ENCODE data around the gene PARD3B. TPM values are rescaled to one million over a fixed set of nuclear protein-coding genes. Genes with fewer than 3 reads are reported as not detected.

PARD3B gene
- total and polyA plus RNA-seq, 8 donors: 18.5 to 24.6 (median 21.1) TPM

DNA sequence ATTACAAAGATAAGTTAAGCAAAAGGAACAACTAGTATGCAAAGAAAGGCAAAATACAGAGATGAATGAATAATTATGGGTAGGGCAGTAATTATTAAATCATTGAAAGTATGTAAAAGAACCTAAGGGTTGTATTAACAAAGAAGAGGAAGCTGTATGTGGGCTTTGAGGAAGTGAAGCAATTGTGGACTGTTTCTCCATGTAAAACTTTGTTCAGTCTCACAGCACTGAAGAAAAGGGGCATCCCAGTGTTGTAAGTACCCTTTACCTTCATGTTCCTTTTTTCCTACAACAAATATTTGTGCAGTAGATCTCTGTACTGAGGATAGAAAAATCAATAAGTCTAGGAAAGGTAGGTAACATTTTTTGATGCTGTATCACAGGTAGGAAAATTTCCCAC is 748.3 kb downstream of the PARD3B start:
- Histone ChIP-seq H3K27me3 (no peaks in the 10 kb centered on the region), H3K36me3 (no peaks in the 10 kb centered on the region), H3K4me1 (no peaks in the 10 kb centered on the region), H3K27ac (peak overlapping the region in 1 of 2 donors; percentile 1), H3K9me3 (peaks cover 0 to 2% of the 10 kb centered on the region in 2 donors), H3K4me3 (no peak overlapping the region)
- intact Hi-C loops (cut with DNase I): no loop called here
- no peak for DNase-seq
- TF ChIP-seq, protein P1, sequence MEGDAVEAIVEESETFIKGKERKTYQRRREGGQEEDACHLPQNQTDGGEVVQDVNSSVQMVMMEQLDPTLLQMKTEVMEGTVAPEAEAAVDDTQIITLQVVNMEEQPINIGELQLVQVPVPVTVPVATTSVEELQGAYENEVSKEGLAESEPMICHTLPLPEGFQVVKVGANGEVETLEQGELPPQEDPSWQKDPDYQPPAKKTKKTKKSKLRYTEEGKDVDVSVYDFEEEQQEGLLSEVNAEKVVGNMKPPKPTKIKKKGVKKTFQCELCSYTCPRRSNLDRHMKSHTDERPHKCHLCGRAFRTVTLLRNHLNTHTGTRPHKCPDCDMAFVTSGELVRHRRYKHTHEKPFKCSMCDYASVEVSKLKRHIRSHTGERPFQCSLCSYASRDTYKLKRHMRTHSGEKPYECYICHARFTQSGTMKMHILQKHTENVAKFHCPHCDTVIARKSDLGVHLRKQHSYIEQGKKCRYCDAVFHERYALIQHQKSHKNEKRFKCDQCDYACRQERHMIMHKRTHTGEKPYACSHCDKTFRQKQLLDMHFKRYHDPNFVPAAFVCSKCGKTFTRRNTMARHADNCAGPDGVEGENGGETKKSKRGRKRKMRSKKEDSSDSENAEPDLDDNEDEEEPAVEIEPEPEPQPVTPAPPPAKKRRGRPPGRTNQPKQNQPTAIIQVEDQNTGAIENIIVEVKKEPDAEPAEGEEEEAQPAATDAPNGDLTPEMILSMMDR (IDR thresholded peaks at IDR 0.05): no peak
- ATAC-seq: no peak

DNA sequence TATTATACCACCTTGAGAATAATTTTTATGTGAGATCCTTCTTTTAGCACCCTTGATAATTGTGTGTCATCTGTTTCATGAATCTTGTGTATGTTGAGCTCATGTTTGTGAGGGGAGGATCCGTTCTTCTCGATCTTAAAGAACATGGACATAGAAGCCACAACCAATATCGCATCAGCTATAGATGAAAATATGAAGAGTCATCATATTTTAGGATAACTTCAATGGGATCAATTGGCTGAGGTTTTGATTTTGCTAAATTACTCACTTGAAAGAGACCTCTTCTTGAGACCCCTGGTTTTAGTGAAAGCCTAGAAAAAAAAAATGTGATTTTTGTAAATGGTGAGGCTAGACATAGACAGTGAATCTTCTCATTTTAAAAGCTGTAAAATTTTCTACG is 751.7 kb downstream of the PARD3B start:
- intact Hi-C loops (cut with DNase I): no loop called here
- DNase-seq (no peak), ATAC-seq (no peak)
- H3K9me3 ChIP-seq: peaks cover 0 to under 1% of the 10 kb centered on the region in 2 donors
- no peak overlapping the region for H3K27ac ChIP-seq
- TF ChIP-seq, protein P1 (IDR thresholded peaks at IDR 0.05): no peak
- H3K27me3 ChIP-seq: no peaks in the 10 kb centered on the region
- H3K4me1 ChIP-seq: no peaks in the 10 kb centered on the region
- no peaks in the 10 kb centered on the region for H3K36me3 ChIP-seq
- no peak overlapping the region for H3K4me3 ChIP-seq

DNA sequence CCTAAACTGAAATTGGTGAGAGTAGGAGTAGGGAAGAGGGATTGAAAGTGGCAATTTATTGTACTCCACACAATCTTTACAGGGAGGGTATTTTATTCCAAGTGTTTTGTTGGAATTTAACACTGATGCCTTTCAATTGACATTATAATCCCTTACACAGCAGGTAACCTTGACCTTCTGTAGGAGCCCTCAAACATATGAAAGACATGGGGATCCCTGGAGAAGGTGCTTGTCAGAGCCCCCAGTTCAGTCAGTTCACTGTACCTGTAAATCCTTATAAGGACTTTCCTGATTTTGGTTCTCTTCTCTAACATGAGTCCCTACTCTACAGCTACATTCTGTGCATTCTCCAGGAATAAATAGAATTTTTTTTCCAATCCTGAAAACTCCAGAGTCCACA is 752.1 kb downstream of the PARD3B start:
- intact Hi-C loops (cut with DNase I): no loop called here
- H3K36me3 ChIP-seq: no peaks in the 10 kb centered on the region
- H3K9me3 ChIP-seq: no peaks in the 10 kb centered on the region
- ATAC-seq (no peak), DNase-seq (no peak)
- H3K4me1 ChIP-seq: no peaks in the 10 kb centered on the region
- no peak overlapping the region for H3K4me3 ChIP-seq
- H3K27me3 ChIP-seq: no peaks in the 10 kb centered on the region
- H3K27ac ChIP-seq: no peak overlapping the region
- TF ChIP-seq, protein P1 (IDR thresholded peaks at IDR 0.05): no peak

DNA sequence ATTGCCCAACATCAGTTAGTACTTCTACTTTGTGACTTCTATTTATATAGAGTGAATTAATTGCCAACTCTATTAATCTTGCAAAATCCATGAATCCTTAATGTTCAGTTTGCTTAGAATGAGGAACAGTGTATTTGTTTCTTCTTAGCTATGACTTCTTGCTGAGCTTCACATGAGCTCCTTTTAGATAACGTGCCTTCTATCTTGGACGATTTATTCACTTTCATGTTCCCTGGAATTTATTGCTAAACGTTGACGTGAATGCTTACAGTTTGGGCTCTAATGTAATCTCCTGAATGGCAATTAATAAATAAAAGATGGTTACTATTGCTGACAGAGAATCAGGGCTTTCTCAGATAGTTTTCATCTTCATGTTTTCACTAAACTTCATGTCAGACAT is 752.6 kb downstream of the PARD3B start:
- Histone ChIP-seq H3K4me1 (no peaks in the 10 kb centered on the region), H3K36me3 (no peaks in the 10 kb centered on the region), H3K4me3 (no peak overlapping the region), H3K27ac (no peak overlapping the region), H3K9me3 (no peaks in the 10 kb centered on the region), H3K27me3 (no peaks in the 10 kb centered on the region)
- intact Hi-C loops (cut with DNase I): no loop called here
- no peak for ATAC-seq
- no peak for DNase-seq
- TF ChIP-seq, protein P1 (IDR thresholded peaks at IDR 0.05): no peak

DNA sequence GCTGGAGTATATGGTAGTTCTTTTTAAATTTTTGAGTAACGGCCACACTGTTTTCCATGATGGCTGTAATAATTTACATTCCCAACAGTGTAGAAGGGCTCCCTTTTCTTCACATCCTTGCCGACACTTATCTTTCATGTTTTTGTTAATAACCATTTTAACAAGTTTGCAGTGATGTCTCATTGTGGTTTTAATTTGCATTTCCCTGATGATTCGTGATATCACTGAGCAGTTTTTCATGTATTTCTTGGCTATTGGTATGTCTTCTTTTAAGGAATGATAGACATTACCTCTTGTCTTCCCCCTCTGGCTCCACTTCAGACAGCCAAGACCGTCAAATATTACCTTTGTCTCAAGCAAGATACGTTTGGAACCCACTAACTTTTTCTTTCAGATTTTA is 765.9 kb downstream of the PARD3B start:
- Histone ChIP-seq H3K27me3 (no peaks in the 10 kb centered on the region), H3K4me1 (no peaks in the 10 kb centered on the region), H3K27ac (no peak overlapping the region), H3K9me3 (no peaks in the 10 kb centered on the region), H3K4me3 (no peak overlapping the region), H3K36me3 (no peaks in the 10 kb centered on the region)
- DNase-seq (no peak), ATAC-seq (no peak)
- intact Hi-C loops (cut with DNase I): no loop called here
- TF ChIP-seq, protein P1 (IDR thresholded peaks at IDR 0.05): no peak
